ENCODE measurements around the gene TCAIM. TPM values are rescaled to one million over a fixed set of nuclear protein-coding genes. Genes with fewer than 3 reads are reported as not detected.

The TCAIM gene
- polyA plus RNA-seq, 1 of the 3 experiments (the other 2 are of a cell fraction) = 8.4 TPM

DNA sequence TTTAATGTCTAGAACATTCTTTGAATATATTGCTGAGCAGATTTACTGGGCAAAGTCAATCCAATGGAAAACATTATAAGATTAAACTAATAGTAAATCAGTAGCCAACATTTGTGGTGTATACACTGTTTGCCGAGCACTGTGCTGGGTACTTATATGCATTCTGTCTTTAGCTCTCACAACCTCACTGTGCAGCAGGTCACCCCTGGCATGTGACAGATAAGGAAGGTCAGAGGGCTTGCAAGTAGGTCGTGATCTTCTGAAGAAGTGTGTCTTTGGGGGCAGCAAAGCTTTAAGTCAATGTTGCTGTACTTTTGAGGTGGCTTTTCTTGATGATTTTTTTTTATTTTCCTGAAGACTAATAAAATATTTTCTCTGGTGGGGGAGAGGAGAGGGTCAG, 62.2 kb downstream of the TCAIM start:
- Histone ChIP-seq H3K27me3 (ENCODE audit: insufficient read depth) (no peaks in the 10 kb centered on the region), H3K4me2 (no peak overlapping the region), H3K27ac (ENCODE audit: low read depth in 2 of 2, low read length in 1 of 2) (no peak overlapping the region), H3K9ac (no peak overlapping the region), H3K9me2 (no peaks in the 10 kb centered on the region), H3K36me3 (replicated peaks in 1 of 2; ENCODE audit: control insufficient read depth in 1 of 2, insufficient read depth in 2 of 2, low read length in 1 of 2) (peaks cover 11 to 20% of the 10 kb centered on the region in 2 experiments), H3K79me2 (ENCODE audit: insufficient read depth) (no peaks in the 10 kb centered on the region), H3F3A (replicated peaks; ENCODE audit: insufficient read depth) (no peaks in the 10 kb centered on the region), H3K4me1 (ENCODE audit: control insufficient read depth in 1 of 2, insufficient read depth in 2 of 2, low read depth in 1 of 2, low read length in 1 of 2) (no peaks in the 10 kb centered on the region), H3K4me3 (ENCODE audit: low read depth in 2 of 2, low read length in 1 of 2) (no peak overlapping the region), H3K9me3 (no peaks in the 10 kb centered on the region), H4K20me1 (ENCODE audit: insufficient read depth) (no peaks in the 10 kb centered on the region), H2AFZ (ENCODE audit: low read depth) (no peak overlapping the region)
- POLR2A ChIA-PET = interaction anchor here (0.6 kb wide), 1 partner anchor 12 kb away, joined by 3 read pairs; no protein-coding TSS in a partner anchor
- DNase-seq = no peak
- TF ChIP-seq, protein P1, sequence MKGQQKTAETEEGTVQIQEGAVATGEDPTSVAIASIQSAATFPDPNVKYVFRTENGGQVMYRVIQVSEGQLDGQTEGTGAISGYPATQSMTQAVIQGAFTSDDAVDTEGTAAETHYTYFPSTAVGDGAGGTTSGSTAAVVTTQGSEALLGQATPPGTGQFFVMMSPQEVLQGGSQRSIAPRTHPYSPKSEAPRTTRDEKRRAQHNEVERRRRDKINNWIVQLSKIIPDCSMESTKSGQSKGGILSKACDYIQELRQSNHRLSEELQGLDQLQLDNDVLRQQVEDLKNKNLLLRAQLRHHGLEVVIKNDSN (IDR thresholded peaks at IDR 0.05; ENCODE audit: borderline replicate concordance, low read depth) = no peak
- TF ChIP-seq RXRA (IDR thresholded peaks at IDR 0.05; ENCODE audit: borderline replicate concordance, low read depth) (no peak), TEAD4 (IDR thresholded peaks at IDR 0.05; ENCODE audit: borderline replicate concordance, insufficient read depth) (no peak), MXI1 (IDR thresholded peaks at IDR 0.05; ENCODE audit: low read depth, low read length) (no peak), RFX5 (IDR thresholded peaks at IDR 0.05; ENCODE audit: low read length) (no peak), ELF1 (IDR thresholded peaks at IDR 0.05) (no peak), POLR2AphosphoS5 (IDR thresholded peaks at IDR 0.05; ENCODE audit: low read depth, low read length) (no peak), MEF2A (IDR thresholded peaks at IDR 0.05; ENCODE audit: borderline replicate concordance, low read depth) (no peak), YY1 (IDR thresholded peaks at IDR 0.05; ENCODE audit: low read depth) (no peak), NRF1 (IDR thresholded peaks at IDR 0.05; ENCODE audit: low read depth, low read length) (no peak), NFIC (IDR thresholded peaks at IDR 0.05; ENCODE audit: borderline replicate concordance) (no peak), CHD2 (IDR thresholded peaks at IDR 0.05; ENCODE audit: low read length, partially characterized antibody) (no peak), MAX (IDR thresholded peaks at IDR 0.05; ENCODE audit: low read depth) (no peak)
- TF ChIP-seq, protein P2, sequence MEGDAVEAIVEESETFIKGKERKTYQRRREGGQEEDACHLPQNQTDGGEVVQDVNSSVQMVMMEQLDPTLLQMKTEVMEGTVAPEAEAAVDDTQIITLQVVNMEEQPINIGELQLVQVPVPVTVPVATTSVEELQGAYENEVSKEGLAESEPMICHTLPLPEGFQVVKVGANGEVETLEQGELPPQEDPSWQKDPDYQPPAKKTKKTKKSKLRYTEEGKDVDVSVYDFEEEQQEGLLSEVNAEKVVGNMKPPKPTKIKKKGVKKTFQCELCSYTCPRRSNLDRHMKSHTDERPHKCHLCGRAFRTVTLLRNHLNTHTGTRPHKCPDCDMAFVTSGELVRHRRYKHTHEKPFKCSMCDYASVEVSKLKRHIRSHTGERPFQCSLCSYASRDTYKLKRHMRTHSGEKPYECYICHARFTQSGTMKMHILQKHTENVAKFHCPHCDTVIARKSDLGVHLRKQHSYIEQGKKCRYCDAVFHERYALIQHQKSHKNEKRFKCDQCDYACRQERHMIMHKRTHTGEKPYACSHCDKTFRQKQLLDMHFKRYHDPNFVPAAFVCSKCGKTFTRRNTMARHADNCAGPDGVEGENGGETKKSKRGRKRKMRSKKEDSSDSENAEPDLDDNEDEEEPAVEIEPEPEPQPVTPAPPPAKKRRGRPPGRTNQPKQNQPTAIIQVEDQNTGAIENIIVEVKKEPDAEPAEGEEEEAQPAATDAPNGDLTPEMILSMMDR (IDR thresholded peaks at IDR 0.05) = no peak
- TF ChIP-seq, protein P3, sequence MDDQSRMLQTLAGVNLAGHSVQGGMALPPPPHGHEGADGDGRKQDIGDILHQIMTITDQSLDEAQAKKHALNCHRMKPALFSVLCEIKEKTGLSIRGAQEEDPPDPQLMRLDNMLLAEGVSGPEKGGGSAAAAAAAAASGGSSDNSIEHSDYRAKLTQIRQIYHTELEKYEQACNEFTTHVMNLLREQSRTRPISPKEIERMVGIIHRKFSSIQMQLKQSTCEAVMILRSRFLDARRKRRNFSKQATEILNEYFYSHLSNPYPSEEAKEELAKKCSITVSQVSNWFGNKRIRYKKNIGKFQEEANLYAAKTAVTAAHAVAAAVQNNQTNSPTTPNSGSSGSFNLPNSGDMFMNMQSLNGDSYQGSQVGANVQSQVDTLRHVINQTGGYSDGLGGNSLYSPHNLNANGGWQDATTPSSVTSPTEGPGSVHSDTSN (IDR thresholded peaks at IDR 0.05) = no peak
- TF ChIP-seq, protein P4, sequence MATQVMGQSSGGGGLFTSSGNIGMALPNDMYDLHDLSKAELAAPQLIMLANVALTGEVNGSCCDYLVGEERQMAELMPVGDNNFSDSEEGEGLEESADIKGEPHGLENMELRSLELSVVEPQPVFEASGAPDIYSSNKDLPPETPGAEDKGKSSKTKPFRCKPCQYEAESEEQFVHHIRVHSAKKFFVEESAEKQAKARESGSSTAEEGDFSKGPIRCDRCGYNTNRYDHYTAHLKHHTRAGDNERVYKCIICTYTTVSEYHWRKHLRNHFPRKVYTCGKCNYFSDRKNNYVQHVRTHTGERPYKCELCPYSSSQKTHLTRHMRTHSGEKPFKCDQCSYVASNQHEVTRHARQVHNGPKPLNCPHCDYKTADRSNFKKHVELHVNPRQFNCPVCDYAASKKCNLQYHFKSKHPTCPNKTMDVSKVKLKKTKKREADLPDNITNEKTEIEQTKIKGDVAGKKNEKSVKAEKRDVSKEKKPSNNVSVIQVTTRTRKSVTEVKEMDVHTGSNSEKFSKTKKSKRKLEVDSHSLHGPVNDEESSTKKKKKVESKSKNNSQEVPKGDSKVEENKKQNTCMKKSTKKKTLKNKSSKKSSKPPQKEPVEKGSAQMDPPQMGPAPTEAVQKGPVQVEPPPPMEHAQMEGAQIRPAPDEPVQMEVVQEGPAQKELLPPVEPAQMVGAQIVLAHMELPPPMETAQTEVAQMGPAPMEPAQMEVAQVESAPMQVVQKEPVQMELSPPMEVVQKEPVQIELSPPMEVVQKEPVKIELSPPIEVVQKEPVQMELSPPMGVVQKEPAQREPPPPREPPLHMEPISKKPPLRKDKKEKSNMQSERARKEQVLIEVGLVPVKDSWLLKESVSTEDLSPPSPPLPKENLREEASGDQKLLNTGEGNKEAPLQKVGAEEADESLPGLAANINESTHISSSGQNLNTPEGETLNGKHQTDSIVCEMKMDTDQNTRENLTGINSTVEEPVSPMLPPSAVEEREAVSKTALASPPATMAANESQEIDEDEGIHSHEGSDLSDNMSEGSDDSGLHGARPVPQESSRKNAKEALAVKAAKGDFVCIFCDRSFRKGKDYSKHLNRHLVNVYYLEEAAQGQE (IDR thresholded peaks at IDR 0.05; ENCODE audit: low read depth, low read length) = no peak
- CTCF ChIA-PET = interaction anchor here (0.9 kb wide), 1 partner anchor 9 kb away, joined by 5 read pairs; no protein-coding TSS in a partner anchor
- WGBS (ENCODE audit: low lambda C conversion rate) = 84% methylated on average over 2 of the region's 2 CpGs

Data from SK-N-SH (cell line).